Liver (tissue), 9 donors: ENCODE measurements around the gene ADCY7. TPM values are rescaled to one million over a fixed set of nuclear protein-coding genes. Genes with fewer than 3 reads are reported as not detected.

ENCODE experiments used
- DNase-seq: peaks from one replicate; pipeline ENCODE4 v3.0.0-alpha.2; 2017; ENCODE audit warnings: low spot score
- H3K27ac ChIP-seq, 2 donors: one replicate each; pipeline ENCODE4 v1.7.0; 2013; ENCODE audit warnings: inconsistent platforms in 2 of 2, low read length in 2 of 2, control low read depth in 1 of 2, low read depth in 1 of 2, mild to moderate bottlenecking in 1 of 2
- H3K27me3 ChIP-seq, 4 donors: one replicate each; pipeline versions ENCODE4 v1.6.1 to v1.7.0; 2013; ENCODE audit warnings: low read length in 3 of 4, inconsistent platforms in 1 of 4, mild to moderate bottlenecking in 1 of 4, moderate library complexity in 1 of 4; ENCODE audit not compliant: control insufficient read depth in 4 of 4, insufficient read depth in 4 of 4
- H3K36me3 ChIP-seq, 4 donors: one replicate each; pipeline versions ENCODE4 v1.6.1 to v1.7.0; 2013; ENCODE audit warnings: low read length in 3 of 4, mild to moderate bottlenecking in 3 of 4, low read depth in 1 of 4, moderate library complexity in 1 of 4; ENCODE audit not compliant: control insufficient read depth in 4 of 4, insufficient read depth in 3 of 4
- H3K4me1 ChIP-seq, 4 donors: one replicate each; pipeline versions ENCODE4 v1.6.1 to v1.7.0; 2013; ENCODE audit warnings: low read length in 3 of 4, mild to moderate bottlenecking in 3 of 4, moderate library complexity in 1 of 4; ENCODE audit not compliant: control insufficient read depth in 4 of 4, insufficient read depth in 4 of 4
- H3K4me3 ChIP-seq, 3 donors: one replicate each; pipeline versions ENCODE4 v1.6.1 to v1.7.0; 2013; ENCODE audit warnings: low read length in 3 of 3, control low read depth in 1 of 3, low read depth in 1 of 3, mild to moderate bottlenecking in 1 of 3
- H3K9ac ChIP-seq, 2 donors: one replicate each; pipeline ENCODE4 v1.7.0; 2013; ENCODE audit warnings: low read length in 2 of 2, mild to moderate bottlenecking in 2 of 2, moderate library complexity in 2 of 2, control low read depth in 1 of 2, low read depth in 1 of 2
- H3K9me3 ChIP-seq, 4 donors: one replicate each; pipeline versions ENCODE4 v1.6.1 to v1.7.0; 2013; ENCODE audit warnings: low read length in 3 of 4; ENCODE audit not compliant: control insufficient read depth in 4 of 4
- EGR1 ChIP-seq, 2 donors: IDR thresholded peaks; 2 replicates each; pipeline ENCODE4 v1.6.1; 2016 to 2018; ENCODE audit warnings: antibody characterized with exemption in 2 of 2, low read depth in 2 of 2
- FOXA2 ChIP-seq: IDR thresholded peaks from 2 replicates; pipeline ENCODE4 v1.6.1; 2016; ENCODE audit warnings: antibody characterized with exemption
- GABPA ChIP-seq, 2 donors: IDR thresholded peaks in 1 of 2; conservative IDR thresholded peaks in 1 of 2; 2 replicates each; pipeline ENCODE4 v1.6.1; 2016; ENCODE audit warnings: antibody characterized with exemption in 2 of 2, mild to moderate bottlenecking in 1 of 2, moderate library complexity in 1 of 2
- HNF4G ChIP-seq: IDR thresholded peaks from 2 replicates; pipeline ENCODE4 v1.6.1; 2016; ENCODE audit warnings: antibody characterized with exemption
- JUND ChIP-seq, 2 donors: IDR thresholded peaks; 2 replicates each; pipeline ENCODE4 v1.6.1; 2016; ENCODE audit warnings: antibody characterized with exemption in 2 of 2
- RAD21 ChIP-seq, 2 donors: IDR thresholded peaks; 2 replicates each; pipeline ENCODE4 v1.6.1; 2016; ENCODE audit warnings: antibody characterized with exemption in 2 of 2, mild to moderate bottlenecking in 2 of 2
- RXRA ChIP-seq, 2 donors: IDR thresholded peaks; 2 replicates each; pipeline ENCODE4 v1.6.1; 2017 to 2018; ENCODE audit warnings: antibody characterized with exemption in 2 of 2, mild to moderate bottlenecking in 1 of 2
- SP1 ChIP-seq: IDR thresholded peaks from 2 replicates; pipeline ENCODE4 v1.6.1; 2018; ENCODE audit warnings: antibody characterized with exemption, mild to moderate bottlenecking
- TAF1 ChIP-seq: conservative IDR thresholded peaks from 2 replicates; pipeline ENCODE4 v1.6.1; 2016; ENCODE audit warnings: antibody characterized with exemption, mild to moderate bottlenecking
- YY1 ChIP-seq: IDR thresholded peaks from 2 replicates; pipeline ENCODE4 v1.6.1; 2016; ENCODE audit warnings: antibody characterized with exemption, mild to moderate bottlenecking
- WGBS: extraction: QIAGEN DNeasy Blood & Tissue Kit; methylation state at CpG from one replicate; pipeline ENCODE4 v1.1.7; 2013; 5-methylcytosine and 5-hydroxymethylcytosine counted together
- polyA plus RNA-seq, 2 donors: library from polyadenylated mRNA; stranded (reverse) in 1 of 2; unstranded in 1 of 2; fragments of 200-250 nt in 1 of 2; fragments of >200 nt in 1 of 2; fragmentation: Nextera tagmentation in 1 of 2; extraction: Ambion mirVana in 1 of 2; gene quantifications; one replicate each; pipeline versions ENCODE4 v1.2.1 to v1.2.3, GENCODE V29; 2013 to 2015
- total RNA-seq, 2 donors: library from RNA; depleted of rRNA; stranded (reverse); fragments of >200 nt; gene quantifications; one replicate each; pipeline ENCODE4 v1.2.3, GENCODE V29; 2014
- TF ChIP-seq, protein P1 (sequence below): IDR thresholded peaks from 2 replicates; pipeline ENCODE4 v1.6.1; 2016; ENCODE audit warnings: antibody characterized with exemption
- TF ChIP-seq, protein P2 (sequence below): fragments of 150-350 bp; IDR thresholded peaks from 2 replicates; pipeline ENCODE4 v1.5.1; 2017; ENCODE audit warnings: improper control_type of control experiment, low read depth, low read length; ENCODE audit not compliant: missing input control
- TF ChIP-seq, protein P3 (sequence below): IDR thresholded peaks from 2 replicates; pipeline ENCODE4 v1.6.1; 2016; ENCODE audit warnings: antibody characterized with exemption, mild to moderate bottlenecking
- TF ChIP-seq, protein P4 (sequence below): IDR thresholded peaks from 2 replicates; pipeline ENCODE4 v1.6.1; 2016; ENCODE audit warnings: antibody characterized with exemption
- donor health status: healthy.
- donor health status: healthy.
- donor health status: healthy.
- donor health status: healthy.
- donor health status: healthy.

ADCY7 gene
- total and polyA plus RNA-seq, 4 donors, result 1.8 to 43.9 (median 7.4) TPM

DNA sequence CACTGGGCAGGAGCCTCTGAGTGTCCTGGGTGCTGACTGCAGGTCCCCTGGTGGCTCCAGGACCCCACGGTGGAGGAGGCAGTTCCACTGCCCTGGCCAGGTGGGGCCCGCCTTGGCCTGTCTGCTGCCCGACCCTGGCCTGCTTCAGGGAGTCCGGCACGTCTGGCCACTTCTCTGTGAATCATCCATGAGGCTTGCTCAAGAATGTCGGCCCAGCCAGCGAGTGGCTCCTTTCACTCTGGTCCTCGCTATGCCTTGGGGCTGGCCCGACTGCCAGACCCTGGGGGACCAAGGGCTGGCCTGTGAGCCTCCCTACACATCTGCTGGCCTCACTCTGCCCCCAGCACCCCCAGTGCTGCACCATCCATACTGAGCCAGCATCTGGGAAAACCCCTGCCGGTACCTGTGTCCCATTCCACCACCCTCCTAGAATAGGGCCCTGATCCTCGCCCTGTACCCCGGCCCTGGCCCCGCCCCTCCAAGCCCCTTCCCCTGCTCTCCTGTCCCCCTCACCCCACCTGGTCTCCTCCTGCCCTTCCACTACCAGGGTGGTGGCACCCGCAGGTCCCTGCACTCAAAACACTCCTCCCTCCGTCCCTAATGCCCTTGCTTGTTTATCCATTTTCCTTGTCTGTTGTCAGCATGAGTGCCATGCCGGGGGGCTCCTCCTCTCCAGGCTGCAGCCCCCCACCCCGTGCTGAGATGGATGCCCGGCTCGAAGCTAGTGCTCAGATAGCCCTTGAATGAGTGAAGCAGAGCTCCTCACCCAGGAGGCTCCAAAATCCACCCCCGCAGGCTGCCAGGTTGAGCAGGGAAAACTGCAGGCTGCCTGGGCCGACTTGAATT lies 35.5 kb downstream of the ADCY7 start:
- Histone ChIP-seq H3K9me3 (no peaks in the 10 kb centered on the region), H3K36me3 (no peaks in the 10 kb centered on the region), H3K4me3 (no peak overlapping the region), H3K27ac (no peak overlapping the region), H3K27me3 (no peaks in the 10 kb centered on the region), H3K4me1 (no peaks in the 10 kb centered on the region), H3K9ac (no peak overlapping the region)
- DNase-seq, result no peak
- TF ChIP-seq JUND (IDR thresholded peaks at IDR 0.05) (no peak), FOXA2 (no peak), HNF4G (no peak), GABPA (IDR thresholded peaks at IDR 0.05 in 1 of 2, conservative IDR thresholded peaks at IDR 0.05 in 1 of 2) (no peak), RAD21 (IDR thresholded peaks at IDR 0.05) (no peak), TAF1 (no peak), SP1 (no peak)
- 86% methylated on average over 21 of the region's 21 CpGs for WGBS

DNA sequence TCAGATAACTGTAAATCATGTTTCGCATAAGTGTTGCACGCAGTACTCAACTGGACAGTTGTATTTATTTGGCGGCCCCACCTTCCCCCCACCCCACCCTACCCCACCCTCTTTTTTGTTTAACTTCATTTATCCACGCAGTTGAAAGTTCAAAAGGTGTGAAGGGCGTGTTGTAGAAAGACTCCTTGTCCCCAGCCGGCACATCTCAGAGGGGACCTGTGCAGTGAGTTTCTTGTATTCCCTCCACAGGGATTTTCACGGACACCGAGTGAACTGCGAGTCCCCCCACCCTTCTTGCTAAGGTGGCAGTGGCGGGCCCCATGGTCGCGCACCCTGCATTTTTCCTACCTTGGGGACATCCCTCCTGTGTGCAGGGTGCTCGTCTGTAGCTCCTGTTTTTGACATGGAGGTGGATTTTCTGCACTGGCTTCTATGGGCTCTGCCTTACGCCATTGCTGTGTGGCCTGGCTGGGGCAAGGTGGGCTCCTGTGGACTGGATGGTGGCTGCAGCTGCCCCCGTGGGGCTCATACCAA lies 36.2 kb downstream of the ADCY7 start:
- Histone ChIP-seq H3K4me3 (no peak overlapping the region), H3K4me1 (no peaks in the 10 kb centered on the region), H3K9me3 (no peaks in the 10 kb centered on the region), H3K36me3 (no peaks in the 10 kb centered on the region), H3K9ac (no peak overlapping the region), H3K27me3 (no peaks in the 10 kb centered on the region), H3K27ac (no peak overlapping the region)
- 88% methylated on average over 15 of the region's 15 CpGs for WGBS
- TF ChIP-seq, protein P1, sequence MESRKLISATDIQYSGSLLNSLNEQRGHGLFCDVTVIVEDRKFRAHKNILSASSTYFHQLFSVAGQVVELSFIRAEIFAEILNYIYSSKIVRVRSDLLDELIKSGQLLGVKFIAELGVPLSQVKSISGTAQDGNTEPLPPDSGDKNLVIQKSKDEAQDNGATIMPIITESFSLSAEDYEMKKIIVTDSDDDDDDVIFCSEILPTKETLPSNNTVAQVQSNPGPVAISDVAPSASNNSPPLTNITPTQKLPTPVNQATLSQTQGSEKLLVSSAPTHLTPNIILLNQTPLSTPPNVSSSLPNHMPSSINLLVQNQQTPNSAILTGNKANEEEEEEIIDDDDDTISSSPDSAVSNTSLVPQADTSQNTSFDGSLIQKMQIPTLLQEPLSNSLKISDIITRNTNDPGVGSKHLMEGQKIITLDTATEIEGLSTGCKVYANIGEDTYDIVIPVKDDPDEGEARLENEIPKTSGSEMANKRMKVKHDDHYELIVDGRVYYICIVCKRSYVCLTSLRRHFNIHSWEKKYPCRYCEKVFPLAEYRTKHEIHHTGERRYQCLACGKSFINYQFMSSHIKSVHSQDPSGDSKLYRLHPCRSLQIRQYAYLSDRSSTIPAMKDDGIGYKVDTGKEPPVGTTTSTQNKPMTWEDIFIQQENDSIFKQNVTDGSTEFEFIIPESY, result no peak
- TF ChIP-seq YY1, result no peak
- TF ChIP-seq, protein P2, sequence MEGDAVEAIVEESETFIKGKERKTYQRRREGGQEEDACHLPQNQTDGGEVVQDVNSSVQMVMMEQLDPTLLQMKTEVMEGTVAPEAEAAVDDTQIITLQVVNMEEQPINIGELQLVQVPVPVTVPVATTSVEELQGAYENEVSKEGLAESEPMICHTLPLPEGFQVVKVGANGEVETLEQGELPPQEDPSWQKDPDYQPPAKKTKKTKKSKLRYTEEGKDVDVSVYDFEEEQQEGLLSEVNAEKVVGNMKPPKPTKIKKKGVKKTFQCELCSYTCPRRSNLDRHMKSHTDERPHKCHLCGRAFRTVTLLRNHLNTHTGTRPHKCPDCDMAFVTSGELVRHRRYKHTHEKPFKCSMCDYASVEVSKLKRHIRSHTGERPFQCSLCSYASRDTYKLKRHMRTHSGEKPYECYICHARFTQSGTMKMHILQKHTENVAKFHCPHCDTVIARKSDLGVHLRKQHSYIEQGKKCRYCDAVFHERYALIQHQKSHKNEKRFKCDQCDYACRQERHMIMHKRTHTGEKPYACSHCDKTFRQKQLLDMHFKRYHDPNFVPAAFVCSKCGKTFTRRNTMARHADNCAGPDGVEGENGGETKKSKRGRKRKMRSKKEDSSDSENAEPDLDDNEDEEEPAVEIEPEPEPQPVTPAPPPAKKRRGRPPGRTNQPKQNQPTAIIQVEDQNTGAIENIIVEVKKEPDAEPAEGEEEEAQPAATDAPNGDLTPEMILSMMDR, result no peak
- TF ChIP-seq, protein P3, sequence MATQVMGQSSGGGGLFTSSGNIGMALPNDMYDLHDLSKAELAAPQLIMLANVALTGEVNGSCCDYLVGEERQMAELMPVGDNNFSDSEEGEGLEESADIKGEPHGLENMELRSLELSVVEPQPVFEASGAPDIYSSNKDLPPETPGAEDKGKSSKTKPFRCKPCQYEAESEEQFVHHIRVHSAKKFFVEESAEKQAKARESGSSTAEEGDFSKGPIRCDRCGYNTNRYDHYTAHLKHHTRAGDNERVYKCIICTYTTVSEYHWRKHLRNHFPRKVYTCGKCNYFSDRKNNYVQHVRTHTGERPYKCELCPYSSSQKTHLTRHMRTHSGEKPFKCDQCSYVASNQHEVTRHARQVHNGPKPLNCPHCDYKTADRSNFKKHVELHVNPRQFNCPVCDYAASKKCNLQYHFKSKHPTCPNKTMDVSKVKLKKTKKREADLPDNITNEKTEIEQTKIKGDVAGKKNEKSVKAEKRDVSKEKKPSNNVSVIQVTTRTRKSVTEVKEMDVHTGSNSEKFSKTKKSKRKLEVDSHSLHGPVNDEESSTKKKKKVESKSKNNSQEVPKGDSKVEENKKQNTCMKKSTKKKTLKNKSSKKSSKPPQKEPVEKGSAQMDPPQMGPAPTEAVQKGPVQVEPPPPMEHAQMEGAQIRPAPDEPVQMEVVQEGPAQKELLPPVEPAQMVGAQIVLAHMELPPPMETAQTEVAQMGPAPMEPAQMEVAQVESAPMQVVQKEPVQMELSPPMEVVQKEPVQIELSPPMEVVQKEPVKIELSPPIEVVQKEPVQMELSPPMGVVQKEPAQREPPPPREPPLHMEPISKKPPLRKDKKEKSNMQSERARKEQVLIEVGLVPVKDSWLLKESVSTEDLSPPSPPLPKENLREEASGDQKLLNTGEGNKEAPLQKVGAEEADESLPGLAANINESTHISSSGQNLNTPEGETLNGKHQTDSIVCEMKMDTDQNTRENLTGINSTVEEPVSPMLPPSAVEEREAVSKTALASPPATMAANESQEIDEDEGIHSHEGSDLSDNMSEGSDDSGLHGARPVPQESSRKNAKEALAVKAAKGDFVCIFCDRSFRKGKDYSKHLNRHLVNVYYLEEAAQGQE, result no peak
- no peak for TF ChIP-seq RAD21 (IDR thresholded peaks at IDR 0.05)
- TF ChIP-seq EGR1 (IDR thresholded peaks at IDR 0.05; ENCODE audit: low read depth in 2 of 2), result no peak
- no peak for TF ChIP-seq TAF1
- no peak for TF ChIP-seq SP1
- TF ChIP-seq, protein P4, sequence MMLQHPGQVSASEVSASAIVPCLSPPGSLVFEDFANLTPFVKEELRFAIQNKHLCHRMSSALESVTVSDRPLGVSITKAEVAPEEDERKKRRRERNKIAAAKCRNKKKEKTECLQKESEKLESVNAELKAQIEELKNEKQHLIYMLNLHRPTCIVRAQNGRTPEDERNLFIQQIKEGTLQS, result no peak
- no peak for TF ChIP-seq RXRA (IDR thresholded peaks at IDR 0.05)
- no peak for DNase-seq
